NOMO-1 (cell line): ENCODE data around the gene VAMP4.
"Not testable (repeated sequence)": the region's sequence is repeated elsewhere in the genome, so short reads cannot be mapped to it uniquely, and the experiment has no call there.

Source experiments
- DNase-seq, 2 experiments: peaks; one replicate each; lab custom pipeline; 2025; ENCODE audit not compliant: unreplicated experiment in 2 of 2; lab: John Stamatoyannopoulos, UW

Gene VAMP4

GRCh38 chr1:171707583-171707982 lies 34.3 kb downstream of the VAMP4 start:
- DNase-seq: no peak

GRCh38 chr1:171702598-171702997 lies 39.3 kb downstream of the VAMP4 start:
- no peak for DNase-seq

GRCh38 chr1:171699531-171699930 lies 42.3 kb downstream of the VAMP4 start:
- DNase-seq: no peak

DNA sequence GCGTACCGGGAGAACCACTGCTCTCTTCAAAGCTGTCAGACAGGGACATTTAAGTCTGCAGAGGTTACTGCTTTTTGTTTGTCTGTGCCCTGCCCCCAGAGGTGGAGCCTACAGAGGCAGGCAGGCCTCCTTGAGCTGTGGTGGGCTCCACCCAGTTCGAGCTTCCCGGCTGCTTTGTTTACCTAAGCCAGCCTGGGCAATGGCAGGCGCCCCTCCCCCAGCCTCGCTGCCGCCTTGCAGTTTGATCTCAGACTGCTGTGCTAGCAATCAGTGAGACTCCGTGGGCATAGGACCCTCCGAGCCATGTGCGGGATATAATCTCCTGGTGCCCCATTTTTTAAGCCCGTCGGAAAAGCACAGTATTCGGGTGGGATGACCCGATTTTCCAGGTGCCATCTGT lies 46.1 kb downstream of the VAMP4 start:
- not testable (repeated sequence) for DNase-seq

DNA sequence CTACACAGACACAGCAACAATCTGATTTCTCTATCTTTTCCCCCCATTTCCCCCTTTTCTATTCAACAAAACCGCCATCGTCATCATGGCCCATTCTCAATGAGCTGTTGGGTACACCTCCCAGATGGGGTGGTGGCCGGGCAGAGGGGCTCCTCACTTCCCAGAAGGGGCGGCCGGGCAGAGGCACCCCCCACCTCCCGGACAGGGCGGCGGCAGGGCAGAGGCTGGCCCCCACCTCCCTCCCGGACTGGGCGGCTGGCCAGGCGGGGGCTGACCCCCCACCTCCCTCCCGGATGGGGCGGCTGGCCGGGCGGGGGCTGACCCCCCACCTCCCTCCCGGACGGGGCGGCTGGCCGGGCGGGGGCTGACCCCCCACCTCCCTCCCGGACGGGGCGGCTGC lies 48.3 kb downstream of the VAMP4 start:
- not testable (repeated sequence) for DNase-seq

DNA sequence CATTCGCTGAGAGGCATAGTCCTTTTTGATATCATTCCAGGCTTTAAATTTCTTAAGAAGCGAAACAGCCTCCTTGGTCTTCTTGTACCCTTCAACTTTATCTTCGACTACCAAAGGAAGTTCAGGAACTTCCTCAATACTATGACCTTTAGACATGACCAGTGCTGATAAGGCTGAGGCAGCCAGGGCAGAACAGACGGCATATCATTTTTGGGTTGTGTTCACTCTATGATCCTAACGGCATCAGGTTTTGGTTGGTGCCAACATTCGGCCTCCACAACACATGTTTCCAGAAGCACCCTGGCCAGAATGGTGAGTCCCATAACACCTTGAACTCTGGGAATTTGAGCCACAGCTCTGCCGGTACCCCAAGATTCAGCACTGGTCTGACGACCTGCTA lies 58.0 kb downstream of the VAMP4 start:
- no peak for DNase-seq

DNA sequence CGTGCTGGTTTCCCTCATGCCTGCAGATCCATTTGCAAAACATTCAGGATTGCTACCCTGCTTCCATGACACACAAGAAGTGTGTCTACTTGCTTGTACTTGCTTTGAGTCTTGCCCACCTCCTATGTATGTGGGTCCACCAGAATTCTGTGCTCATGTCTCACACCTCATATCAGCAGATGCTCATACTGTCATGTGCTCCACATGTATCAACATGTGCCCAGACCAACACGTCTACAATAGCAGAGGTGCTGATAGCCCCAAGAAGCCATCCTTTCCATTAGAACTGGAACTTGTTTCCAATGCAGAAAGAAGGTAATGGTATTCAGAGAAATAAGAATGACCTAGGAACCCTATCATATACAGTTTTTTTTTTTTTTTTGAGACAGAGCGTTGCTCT lies 61.5 kb downstream of the VAMP4 start:
- DNase-seq: no peak

DNA sequence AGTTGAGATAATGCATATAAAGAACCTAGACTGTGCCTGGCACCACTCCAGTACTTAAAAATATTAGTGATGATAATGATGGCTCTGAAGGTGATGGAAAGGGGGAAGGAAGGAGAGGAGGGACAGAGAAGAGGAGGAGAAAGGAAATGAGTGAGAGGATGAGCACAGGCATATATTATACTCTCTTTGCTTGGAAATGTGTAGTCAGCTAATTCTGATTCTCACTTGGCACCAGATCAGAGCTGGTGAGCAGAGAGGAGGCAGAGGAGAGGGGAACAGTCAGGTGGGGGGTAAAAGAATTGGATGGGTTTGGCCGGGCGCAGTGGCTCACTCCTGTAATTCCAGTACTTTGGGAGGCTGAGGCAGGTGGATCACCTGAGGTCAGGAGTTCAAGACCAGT lies 65.0 kb downstream of the VAMP4 start:
- DNase-seq: no peak

DNA sequence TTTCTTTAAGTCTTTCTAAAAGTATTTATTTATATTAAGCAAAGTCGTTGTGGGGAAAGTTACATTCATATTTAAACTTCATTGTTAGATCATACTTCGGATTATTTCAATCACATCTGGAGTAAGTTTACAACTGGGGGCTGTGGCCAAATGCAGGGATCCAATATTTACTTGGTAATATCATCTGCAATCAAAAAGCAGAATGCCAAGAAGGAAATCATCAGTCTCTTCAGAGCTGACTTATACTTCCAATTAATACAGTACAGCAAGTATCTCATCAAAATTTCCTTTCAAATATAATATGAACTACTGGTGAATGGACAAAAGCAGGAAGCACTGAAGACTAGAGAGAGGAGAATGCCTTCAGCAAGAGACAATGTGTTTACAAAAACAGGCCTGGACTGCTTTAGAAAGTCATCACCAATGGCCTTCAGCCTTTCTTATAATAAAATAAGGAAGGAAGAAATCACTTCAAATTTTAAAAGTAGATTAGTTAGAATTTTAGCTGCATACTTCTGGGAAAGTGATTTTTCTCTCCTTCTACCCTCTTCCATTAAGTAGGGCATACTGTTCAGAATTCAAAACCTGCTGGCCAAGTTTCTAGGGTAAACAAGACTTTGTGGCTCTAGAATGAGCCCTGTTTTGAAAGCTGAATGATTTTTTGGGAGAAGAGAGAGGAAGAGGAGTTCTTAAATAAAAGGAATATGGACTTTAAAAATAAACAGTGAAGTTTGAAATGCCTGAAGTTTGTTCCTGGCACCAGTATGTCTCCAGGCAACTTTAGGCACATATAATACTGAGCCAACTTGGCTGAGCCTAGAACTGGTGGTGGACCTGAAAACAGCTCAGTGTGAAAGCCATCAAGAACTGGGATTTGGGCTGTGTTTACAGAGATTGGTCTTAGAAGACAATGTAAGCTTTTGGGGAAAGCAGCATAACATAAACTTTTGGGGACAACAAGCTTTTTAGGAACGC lies 67.1 kb downstream of the VAMP4 start:
- DNase-seq: no peak

GRCh38 chr1:171670739-171671138 lies 71.1 kb downstream of the VAMP4 start:
- DNase-seq: no peak

DNA sequence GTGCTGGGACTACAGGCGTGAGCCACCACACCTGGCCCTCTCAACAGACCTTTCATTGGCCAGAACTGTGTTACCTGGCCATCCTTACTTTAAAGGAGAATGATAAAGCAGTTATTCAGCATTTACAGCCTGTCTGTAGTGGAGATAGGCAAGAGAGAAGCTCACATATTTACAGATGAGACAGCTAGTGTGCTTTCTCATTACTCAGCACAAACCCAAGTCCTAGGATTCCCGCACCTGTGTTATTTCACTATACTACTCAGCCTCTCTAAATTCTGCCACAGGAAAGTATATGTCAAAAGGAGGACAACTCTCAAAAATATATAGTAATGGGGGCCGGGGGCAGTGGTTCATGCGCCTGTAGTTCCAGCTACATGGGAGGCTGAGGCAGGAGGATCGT lies 73.5 kb downstream of the VAMP4 start:
- no peak for DNase-seq

DNA sequence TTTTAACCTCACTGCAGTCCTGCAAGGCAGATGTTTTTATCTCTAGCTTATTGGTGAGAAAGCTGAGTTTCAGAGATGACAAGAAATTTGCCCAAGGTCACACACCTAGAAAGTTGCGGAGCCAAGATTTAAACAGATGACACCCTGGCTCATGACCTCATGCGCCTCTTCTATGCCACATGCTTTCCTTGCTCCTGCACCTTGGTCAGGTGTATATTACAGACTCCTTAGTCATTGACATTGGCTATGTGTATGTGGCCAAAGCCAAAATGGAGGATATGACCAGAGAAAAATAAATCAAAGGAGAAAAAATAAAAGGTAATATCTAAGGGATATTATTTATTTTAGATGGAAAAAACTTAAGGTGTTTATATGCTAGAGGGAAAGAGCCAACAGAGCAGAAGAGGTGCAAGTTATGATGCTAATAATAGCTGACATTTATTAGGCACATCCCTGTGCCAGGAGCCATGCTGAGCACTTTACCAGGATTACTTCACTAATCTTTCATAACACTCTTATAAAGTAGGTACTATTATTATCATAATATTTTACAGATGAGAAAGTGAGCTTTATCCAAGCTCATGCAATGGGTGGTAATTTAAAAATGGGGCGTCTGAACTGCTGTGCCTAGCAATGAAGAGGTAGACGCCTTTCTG lies 75.6 kb downstream of the VAMP4 start:
- no peak for DNase-seq

DNA sequence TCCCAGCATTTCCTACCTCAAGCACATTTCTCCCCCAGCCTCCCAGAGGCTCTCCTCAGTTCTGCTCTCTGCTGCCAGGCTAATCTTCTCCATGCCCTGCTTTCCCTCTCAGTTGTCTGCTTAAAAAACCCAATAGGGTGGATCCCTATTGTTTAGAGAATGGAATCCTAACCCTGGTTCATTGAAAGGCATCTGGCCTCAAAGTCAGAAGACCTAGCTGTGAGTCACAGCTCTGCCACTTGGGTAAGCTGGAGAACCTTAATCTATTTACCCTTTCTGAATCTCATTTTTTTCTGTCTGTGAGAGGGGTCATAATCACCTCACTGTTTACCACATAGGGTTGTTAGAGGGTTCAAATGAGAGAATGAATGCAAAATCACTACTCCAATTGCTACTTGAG lies 76.9 kb downstream of the VAMP4 start:
- no peak for DNase-seq

- no peak for DNase-seq
These were observed 77.8 kb downstream of the VAMP4 start for GRCh38 chr1:171663854-171664575.

DNA sequence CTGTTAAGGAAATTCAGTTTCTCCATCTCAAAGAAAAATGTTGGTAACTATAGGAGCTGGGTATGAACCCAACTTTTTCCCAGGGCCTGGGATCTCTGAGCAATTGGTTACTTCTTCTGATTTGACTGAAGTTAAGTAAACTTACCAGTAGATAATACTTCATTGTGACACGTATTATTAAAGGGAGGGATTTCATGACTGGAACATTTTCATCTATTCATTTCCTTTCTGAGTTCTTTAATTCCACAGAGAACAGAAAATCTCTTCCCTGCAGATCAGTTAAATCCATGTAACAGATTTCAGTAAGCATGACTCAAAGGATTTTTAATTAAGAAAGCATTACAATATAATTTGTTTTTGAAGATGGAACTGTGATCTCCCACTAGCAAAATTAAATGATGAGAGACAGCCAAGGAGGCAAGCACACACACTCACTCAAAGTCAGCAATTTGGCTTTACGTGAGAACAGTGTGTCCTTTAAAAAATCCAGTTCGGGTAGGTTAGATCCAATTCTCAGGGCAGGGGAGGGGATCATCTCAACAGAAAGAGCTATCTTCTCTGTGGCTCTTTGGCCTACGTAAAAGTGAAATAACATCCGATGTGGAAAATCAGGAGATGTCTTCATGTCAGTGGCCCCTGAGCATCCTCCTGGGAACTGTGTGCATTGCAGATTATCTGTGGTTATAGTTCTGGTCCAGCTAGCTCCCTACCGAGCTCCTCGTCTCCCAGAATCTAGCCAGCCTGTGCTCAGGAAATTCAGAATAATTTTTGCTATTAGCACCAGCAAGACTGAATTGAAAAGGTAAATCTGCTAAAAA lies 78.6 kb downstream of the VAMP4 start:
- DNase-seq: no peak

DNA sequence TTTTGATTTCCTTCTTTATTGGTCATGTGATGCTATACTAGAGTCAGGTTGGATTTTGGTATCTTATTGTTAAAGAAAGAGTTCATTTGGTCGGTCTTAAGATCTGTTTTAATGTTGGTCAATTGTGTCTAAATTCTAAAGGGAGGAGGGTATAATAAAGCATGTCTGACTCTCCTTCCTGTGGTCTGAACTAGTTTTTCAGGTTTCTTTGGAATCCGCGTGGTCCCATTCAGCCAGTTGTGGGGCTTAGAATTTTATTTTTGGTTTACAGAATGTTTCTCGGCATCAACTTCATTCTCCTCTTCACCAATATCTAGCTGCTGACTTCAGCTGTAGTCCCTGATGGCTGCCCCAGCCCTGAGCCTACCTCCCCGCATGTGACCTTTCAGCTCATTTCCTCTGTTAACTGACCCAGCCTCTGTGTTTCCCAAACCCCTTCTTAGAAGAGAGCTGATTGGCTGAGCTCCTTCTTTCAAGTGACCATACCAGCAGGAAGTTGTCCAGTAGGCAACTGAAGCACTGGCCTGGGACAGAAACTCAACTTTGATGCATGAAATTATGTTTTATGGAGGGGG lies 80.7 kb downstream of the VAMP4 start:
- no peak for DNase-seq

- not testable (repeated sequence) for DNase-seq
These were observed 85.7 kb downstream of the VAMP4 start for GRCh38 chr1:171656206-171656605.

- DNase-seq: no peak
These were observed 86.1 kb downstream of the VAMP4 start for GRCh38 chr1:171655746-171656116.

GRCh38 chr1:171654942-171655745 lies 86.7 kb downstream of the VAMP4 start:
- DNase-seq: peak; percentile 25 to 42
